Breast epithelium (tissue), 4 donors: Measurements from ENCODE around the gene PTPRK. TPM values are rescaled to one million over a fixed set of nuclear protein-coding genes. Genes with fewer than 3 reads are reported as not detected.
"Not testable (repeated sequence)": the region's sequence is repeated elsewhere in the genome, so short reads cannot be mapped to it uniquely, and the experiment has no call there.

ENCODE experiments used
- DNase-seq, 2 donors: peaks; one replicate each; pipeline ENCODE4 v3.0.0-alpha.2; 2019; ENCODE audit warnings: low spot score in 2 of 2
- H3K27ac ChIP-seq, 2 donors: fragments of 200-600 bp; sonication (generic) in 1 of 2; one replicate each; pipeline ENCODE4 v1.5.1; 2016 to 2019; ENCODE audit warnings: mild to moderate bottlenecking in 1 of 2
- H3K27me3 ChIP-seq, 2 donors: fragments of 200-600 bp; sonication (generic) in 1 of 2; one replicate each; pipeline versions ENCODE4 v1.5.1 to v1.6.0; 2017 to 2019; ENCODE audit warnings: control low read depth in 1 of 2, mild to moderate bottlenecking in 1 of 2
- H3K36me3 ChIP-seq: fragments of 200-600 bp; one replicate; pipeline ENCODE4 v1.5.1; 2019
- H3K4me1 ChIP-seq, 2 donors: fragments of 200-600 bp; sonication (generic); one replicate each; pipeline ENCODE4 v1.5.1; 2016 to 2019; ENCODE audit warnings: control low read depth in 1 of 2
- H3K4me3 ChIP-seq, 3 donors: fragments of 200-600 bp; sonication (generic); 1 replicate in 2 of 3; 2 replicates in 1 of 3; pipeline ENCODE4 v1.5.1; 2016 to 2019; ENCODE audit warnings: mild to moderate bottlenecking in 3 of 3, moderate library complexity in 2 of 3
- H3K9me3 ChIP-seq, 2 donors: fragments of 200-600 bp; sonication (generic) in 1 of 2; one replicate each; pipeline ENCODE4 v1.5.1; 2016 to 2019; ENCODE audit warnings: control low read depth in 1 of 2
- POLR2A ChIP-seq: fragments of 450-650 bp; IDR thresholded peaks from one replicate; pipeline ENCODE4 v1.6.1; 2016; ENCODE audit warnings: antibody characterized with exemption, mild to moderate bottlenecking, moderate library complexity
- POLR2AphosphoS5 ChIP-seq, 3 donors: sonication (generic); formaldehyde crosslinking; IDR thresholded peaks; one replicate each; pipeline ENCODE4 v1.6.1; 2017; ENCODE audit warnings: antibody characterized with exemption in 3 of 3
- intact Hi-C: fragments of 100-400 bp; cut with DNase I; formaldehyde crosslinking; loops from one replicate; pipeline ENCODE4 v1.15.1; 2023; ENCODE audit warnings: low total_unique reads
- total RNA-seq, 3 donors: library from RNA; depleted of rRNA; stranded (reverse); fragments of >200 nt; gene quantifications; one replicate each; pipeline ENCODE4 v1.1.0, GENCODE V29; 2016
- TF ChIP-seq, protein P1 (sequence below), 3 donors: fragments of 450-650 bp; IDR thresholded peaks; one replicate each; pipeline ENCODE4 v1.5.1; 2016 to 2017; ENCODE audit warnings: antibody characterized with exemption in 3 of 3, mild to moderate bottlenecking in 3 of 3, moderate library complexity in 3 of 3

The PTPRK gene
- total RNA-seq, 3 donors from 2014 or later: 29.1 to 134 (median 77.0) TPM

DNA sequence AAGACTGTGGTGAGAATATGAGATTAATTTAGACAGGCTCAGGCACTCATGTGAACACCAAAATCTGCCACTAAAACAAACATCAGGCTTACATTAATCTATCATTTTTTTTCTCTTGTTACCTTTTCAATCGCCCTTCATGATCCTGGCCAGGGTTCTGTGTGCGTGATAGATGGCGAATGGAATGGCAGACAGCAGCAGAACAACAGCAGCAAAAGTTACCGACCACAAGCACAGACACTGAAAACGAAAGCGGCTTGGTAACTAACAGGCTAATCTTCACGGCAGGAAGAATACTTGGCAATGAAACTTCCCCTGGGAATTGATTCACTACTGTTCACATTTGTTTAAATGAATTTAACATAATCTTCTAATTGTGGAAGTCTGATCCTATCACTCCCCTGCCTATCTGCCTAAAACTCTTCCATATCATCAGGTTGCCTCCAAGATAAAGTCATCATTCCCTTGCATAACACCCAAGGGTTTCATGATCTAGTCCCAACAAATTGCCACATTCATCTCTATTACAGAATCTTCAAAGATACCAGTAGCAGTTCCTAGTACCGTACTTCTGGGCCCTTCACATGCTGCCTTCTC is 28.7 kb downstream of the PTPRK start:
- intact Hi-C loops: loop anchor here (10.0 kb wide), 1 partner anchor 1193 kb away; no protein-coding TSS in a partner anchor
- Histone ChIP-seq H3K4me1 (peaks cover 0 to 3% of the 10 kb centered on the region in 2 donors), H3K27me3 (no peaks in the 10 kb centered on the region), H3K27ac (peak overlapping the region; percentile 88 to 95), H3K9me3 (no peaks in the 10 kb centered on the region), H3K4me3 (peak overlapping the region; percentile 21 to 63 (median 48)), H3K36me3 (no peaks in the 10 kb centered on the region)
- TF ChIP-seq, protein P1, sequence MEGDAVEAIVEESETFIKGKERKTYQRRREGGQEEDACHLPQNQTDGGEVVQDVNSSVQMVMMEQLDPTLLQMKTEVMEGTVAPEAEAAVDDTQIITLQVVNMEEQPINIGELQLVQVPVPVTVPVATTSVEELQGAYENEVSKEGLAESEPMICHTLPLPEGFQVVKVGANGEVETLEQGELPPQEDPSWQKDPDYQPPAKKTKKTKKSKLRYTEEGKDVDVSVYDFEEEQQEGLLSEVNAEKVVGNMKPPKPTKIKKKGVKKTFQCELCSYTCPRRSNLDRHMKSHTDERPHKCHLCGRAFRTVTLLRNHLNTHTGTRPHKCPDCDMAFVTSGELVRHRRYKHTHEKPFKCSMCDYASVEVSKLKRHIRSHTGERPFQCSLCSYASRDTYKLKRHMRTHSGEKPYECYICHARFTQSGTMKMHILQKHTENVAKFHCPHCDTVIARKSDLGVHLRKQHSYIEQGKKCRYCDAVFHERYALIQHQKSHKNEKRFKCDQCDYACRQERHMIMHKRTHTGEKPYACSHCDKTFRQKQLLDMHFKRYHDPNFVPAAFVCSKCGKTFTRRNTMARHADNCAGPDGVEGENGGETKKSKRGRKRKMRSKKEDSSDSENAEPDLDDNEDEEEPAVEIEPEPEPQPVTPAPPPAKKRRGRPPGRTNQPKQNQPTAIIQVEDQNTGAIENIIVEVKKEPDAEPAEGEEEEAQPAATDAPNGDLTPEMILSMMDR (IDR thresholded peaks at IDR 0.05): no peak
- peak in 1 of 3 donors; percentile 33 for TF ChIP-seq POLR2AphosphoS5 (IDR thresholded peaks at IDR 0.05)
- TF ChIP-seq POLR2A: no peak
- peak in 1 of 2 donors; percentile 35 for DNase-seq

DNA sequence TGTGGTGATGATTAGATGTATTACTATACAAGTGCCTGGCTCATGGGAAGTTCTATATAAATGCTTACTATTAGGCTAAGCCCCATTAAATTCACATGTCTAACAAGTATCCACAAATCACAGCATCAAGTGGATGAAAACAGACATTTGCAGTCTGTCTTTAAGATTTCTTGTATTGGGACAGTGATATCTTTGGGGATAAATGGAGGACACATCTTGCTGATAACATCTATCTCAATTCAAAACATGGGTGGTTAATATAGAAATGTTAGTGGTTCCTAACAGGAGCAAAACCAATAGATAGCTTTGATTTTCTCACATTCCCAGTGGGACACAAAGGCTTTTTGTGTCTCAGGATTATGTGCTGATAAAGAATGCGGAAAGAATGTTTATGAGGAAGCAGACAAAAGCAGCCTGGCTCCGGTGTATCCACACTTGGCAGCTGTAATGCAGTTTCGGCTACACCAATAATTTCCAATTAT is 29.3 kb downstream of the PTPRK start:
- intact Hi-C loops: loop anchor here (10.0 kb wide), 1 partner anchor 1194 kb away; no protein-coding TSS in a partner anchor
- H3K4me3 ChIP-seq: peak overlapping the region; percentile 21 to 63 (median 48)
- H3K36me3 ChIP-seq: no peaks in the 10 kb centered on the region
- H3K27me3 ChIP-seq: no peaks in the 10 kb centered on the region
- no peak for TF ChIP-seq POLR2A
- TF ChIP-seq POLR2AphosphoS5 (IDR thresholded peaks at IDR 0.05): peak in 1 of 3 donors; percentile 29
- TF ChIP-seq, protein P1 (IDR thresholded peaks at IDR 0.05): no peak
- peak in 1 of 2 donors; percentile 54 for DNase-seq
- peak overlapping the region; percentile 88 to 95 for H3K27ac ChIP-seq
- H3K4me1 ChIP-seq: peaks cover 0 to 3% of the 10 kb centered on the region in 2 donors
- no peaks in the 10 kb centered on the region for H3K9me3 ChIP-seq

DNA sequence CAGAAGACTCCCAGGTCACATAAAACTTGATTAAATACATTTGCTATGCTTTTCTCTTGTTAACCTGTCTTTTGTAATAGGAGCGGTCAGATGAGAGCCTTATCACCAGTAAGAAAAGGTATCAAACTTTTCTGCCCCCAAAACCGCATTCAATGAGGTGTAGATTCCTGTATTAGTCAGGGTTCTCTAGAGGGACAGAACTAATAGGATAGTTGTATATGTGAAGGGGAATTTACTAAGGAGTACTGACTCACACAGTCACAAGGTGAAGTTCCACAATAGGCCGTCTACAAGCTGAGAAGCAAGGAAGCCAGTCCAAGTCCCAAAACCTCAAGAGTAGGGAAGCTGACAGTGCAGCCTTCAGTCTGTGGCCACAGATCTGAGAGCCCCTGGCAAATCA is 32.7 kb downstream of the PTPRK start:
- no peaks in the 10 kb centered on the region for H3K9me3 ChIP-seq
- H3K4me1 ChIP-seq: peaks cover 0 to 3% of the 10 kb centered on the region in 2 donors
- no peak overlapping the region for H3K4me3 ChIP-seq
- H3K27ac ChIP-seq: peak overlapping the region; percentile 39 to 56
- no peaks in the 10 kb centered on the region for H3K36me3 ChIP-seq
- DNase-seq: no peak
- H3K27me3 ChIP-seq: no peaks in the 10 kb centered on the region
- intact Hi-C loops: no loop called here
- TF ChIP-seq POLR2AphosphoS5 (IDR thresholded peaks at IDR 0.05): no peak
- TF ChIP-seq POLR2A: no peak
- TF ChIP-seq, protein P1 (IDR thresholded peaks at IDR 0.05): no peak

DNA sequence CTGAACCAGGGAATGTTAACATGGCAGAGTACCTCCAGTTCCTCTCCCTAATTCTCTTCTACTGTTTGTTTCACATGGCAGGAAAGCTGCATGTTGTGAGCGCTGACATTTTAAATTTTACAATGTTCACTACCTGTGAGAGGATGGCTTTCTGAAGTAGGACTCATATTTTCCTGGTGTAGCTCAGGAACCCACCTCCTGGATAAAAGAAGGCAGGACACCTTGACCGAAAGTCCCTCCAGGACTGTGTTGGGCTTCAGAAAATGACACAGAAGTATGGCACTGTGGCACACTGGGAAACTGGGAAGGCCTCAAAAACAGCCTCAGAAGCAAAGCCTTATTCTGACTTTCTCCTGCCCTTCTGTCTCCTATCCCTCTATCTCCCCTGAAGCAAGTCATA is 33.3 kb downstream of the PTPRK start:
- intact Hi-C loops: no loop called here
- Histone ChIP-seq H3K27me3 (no peaks in the 10 kb centered on the region), H3K27ac (peak overlapping the region; percentile 39 to 56), H3K4me3 (no peak overlapping the region), H3K9me3 (no peaks in the 10 kb centered on the region), H3K36me3 (no peaks in the 10 kb centered on the region), H3K4me1 (no peaks in the 10 kb centered on the region)
- TF ChIP-seq POLR2AphosphoS5 (IDR thresholded peaks at IDR 0.05) (no peak), POLR2A (no peak)
- TF ChIP-seq, protein P1 (IDR thresholded peaks at IDR 0.05): no peak
- no peak for DNase-seq

DNA sequence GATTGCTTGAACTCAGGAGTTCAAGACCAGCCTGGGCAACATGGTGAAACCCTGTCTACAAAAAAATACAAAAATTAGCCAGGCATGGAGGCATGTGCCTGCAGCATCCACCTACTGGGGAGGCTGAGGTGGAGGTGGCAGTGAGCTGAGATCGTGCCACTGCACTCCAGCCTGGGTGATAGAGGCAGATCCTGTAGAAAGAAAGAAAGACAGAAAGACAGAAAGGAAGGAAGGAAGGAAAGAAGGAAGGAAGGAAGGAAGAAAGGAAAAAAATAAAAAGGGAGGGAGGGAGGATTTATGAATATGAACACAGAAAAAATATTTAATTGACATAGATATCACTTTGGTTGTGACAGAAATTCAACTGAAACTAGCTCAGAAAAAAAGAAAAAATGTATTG is 33.8 kb downstream of the PTPRK start:
- H3K9me3 ChIP-seq, DNase-seq, H3K36me3 ChIP-seq, H3K4me3 ChIP-seq, intact Hi-C loops, H3K4me1 ChIP-seq, H3K27me3 ChIP-seq: not testable (repeated sequence)
- H3K27ac ChIP-seq: peak overlapping the region in 1 of 2 donors; percentile 56
